ENCODE measurements around the gene HOMER1. TPM values are rescaled to one million over a fixed set of nuclear protein-coding genes. Genes with fewer than 3 reads are reported as not detected.

The HOMER1 gene
- total RNA-seq, 2 experiments from 2014 or later, result 6.3 to 13.9 TPM

GRCh38 chr5:79544131-79544530 is 30.2 kb upstream of the HOMER1 start:
- H3K27ac ChIP-seq (ENCODE audit: low read depth, low read length, poor library complexity, severe bottlenecking), result no peak overlapping the region
- no peaks in the 10 kb centered on the region for H3K9me3 ChIP-seq (ENCODE audit: low read length)
- intact Hi-C loops (cut with micrococcal nuclease; ENCODE audit: unreplicated experiment), result no loop called here
- ChIA-PET POLR2A (no interaction called here), CTCF (ENCODE audit: unreplicated experiment) (no interaction called here)
- no peaks in the 10 kb centered on the region for H3K4me1 ChIP-seq (ENCODE audit: insufficient read depth, low read length, poor library complexity, severe bottlenecking)
- H3K79me2 ChIP-seq (ENCODE audit: insufficient read depth, low read depth, low read length), result no peaks in the 10 kb centered on the region
- no peaks in the 10 kb centered on the region for H3K9me2 ChIP-seq (ENCODE audit: insufficient read depth, low read length)
- BruUV-seq (replicated peaks), result no TSS peak
- no peaks in the 10 kb centered on the region for H3K36me3 ChIP-seq (ENCODE audit: insufficient read depth, low read length)
- H3K4me2 ChIP-seq (ENCODE audit: low read length), result no peak overlapping the region
- no peaks in the 10 kb centered on the region for H4K20me1 ChIP-seq (ENCODE audit: insufficient read depth, low read length)
- H3K4me3 ChIP-seq (ENCODE audit: low read depth, low read length, poor library complexity, severe bottlenecking), result no peak overlapping the region
- no peak for DNase-seq (ENCODE audit: low spot score)
- H2AFZ ChIP-seq (ENCODE audit: low read length), result no peak overlapping the region
- TF ChIP-seq EZH2phosphoT487 (IDR thresholded peaks at IDR 0.05; ENCODE audit: borderline replicate concordance, low read depth, low read length) (no peak), CTCF (conservative IDR thresholded peaks at IDR 0.05; ENCODE audit: low read length) (no peak)

DNA sequence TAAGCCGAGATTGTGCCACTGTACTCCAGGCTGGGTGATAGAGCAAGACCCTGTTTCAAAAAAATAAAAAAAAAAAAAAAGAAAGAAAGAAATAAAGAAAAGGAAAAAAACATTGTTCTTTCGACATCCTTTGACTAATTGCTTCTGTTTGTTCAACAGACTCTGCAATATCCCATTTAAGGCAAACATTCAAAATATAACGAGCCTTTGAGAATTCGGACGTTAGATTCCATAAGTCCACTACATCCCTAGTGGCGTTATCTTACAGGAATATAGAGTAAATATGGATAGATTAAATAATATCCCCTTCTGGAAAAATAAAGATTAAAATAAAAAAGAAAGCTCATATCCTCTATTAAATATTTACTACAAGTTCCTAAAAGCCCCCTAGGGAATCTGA is 27.0 kb upstream of the HOMER1 start:
- H3K36me3 ChIP-seq (ENCODE audit: insufficient read depth, low read length), result no peaks in the 10 kb centered on the region
- intact Hi-C loops (cut with micrococcal nuclease; ENCODE audit: unreplicated experiment), result no loop called here
- H4K20me1 ChIP-seq (ENCODE audit: insufficient read depth, low read length), result no peaks in the 10 kb centered on the region
- H2AFZ ChIP-seq (ENCODE audit: low read length), result no peak overlapping the region
- H3K4me1 ChIP-seq (ENCODE audit: insufficient read depth, low read length, poor library complexity, severe bottlenecking), result no peaks in the 10 kb centered on the region
- DNase-seq (ENCODE audit: low spot score), result no peak
- no peaks in the 10 kb centered on the region for H3K9me2 ChIP-seq (ENCODE audit: insufficient read depth, low read length)
- no peaks in the 10 kb centered on the region for H3K9me3 ChIP-seq (ENCODE audit: low read length)
- TF ChIP-seq EZH2phosphoT487 (IDR thresholded peaks at IDR 0.05; ENCODE audit: borderline replicate concordance, low read depth, low read length) (no peak), CTCF (conservative IDR thresholded peaks at IDR 0.05; ENCODE audit: low read length) (no peak)
- H3K4me2 ChIP-seq (ENCODE audit: low read length), result no peak overlapping the region
- no TSS peak for BruUV-seq (replicated peaks)
- ChIA-PET CTCF (ENCODE audit: unreplicated experiment) (no interaction called here), POLR2A (interaction anchor here (0.5 to 1.6 kb wide), 4 partner anchors 9 to 205 kb away, joined by 3 to 5 read pairs (median 4); no protein-coding TSS in a partner anchor)
- no peaks in the 10 kb centered on the region for H3K79me2 ChIP-seq (ENCODE audit: insufficient read depth, low read depth, low read length)
- H3K27ac ChIP-seq (ENCODE audit: low read depth, low read length, poor library complexity, severe bottlenecking), result no peak overlapping the region
- H3K4me3 ChIP-seq (ENCODE audit: low read depth, low read length, poor library complexity, severe bottlenecking), result no peak overlapping the region

GRCh38 chr5:79536193-79536906 is 22.4 kb upstream of the HOMER1 start:
- Histone ChIP-seq H3K79me2 (ENCODE audit: insufficient read depth, low read depth, low read length) (no peaks in the 10 kb centered on the region), H4K20me1 (ENCODE audit: insufficient read depth, low read length) (no peaks in the 10 kb centered on the region), H2AFZ (ENCODE audit: low read length) (no peak overlapping the region), H3K4me1 (ENCODE audit: insufficient read depth, low read length, poor library complexity, severe bottlenecking) (no peaks in the 10 kb centered on the region), H3K9me3 (ENCODE audit: low read length) (no peaks in the 10 kb centered on the region), H3K36me3 (ENCODE audit: insufficient read depth, low read length) (no peaks in the 10 kb centered on the region), H3K27ac (ENCODE audit: low read depth, low read length, poor library complexity, severe bottlenecking) (no peak overlapping the region), H3K4me3 (ENCODE audit: low read depth, low read length, poor library complexity, severe bottlenecking) (no peak overlapping the region), H3K4me2 (ENCODE audit: low read length) (no peak overlapping the region), H3K9me2 (ENCODE audit: insufficient read depth, low read length) (no peaks in the 10 kb centered on the region)
- no peak for TF ChIP-seq EZH2phosphoT487 (IDR thresholded peaks at IDR 0.05; ENCODE audit: borderline replicate concordance, low read depth, low read length)
- TF ChIP-seq CTCF (conservative IDR thresholded peaks at IDR 0.05; ENCODE audit: low read length), result 0 out of 2 replicates have a peak, but pooled peaks have one; percentile 9
- ChIA-PET POLR2A (interaction anchor here (0.6 kb wide), 3 partner anchors 14 to 578 kb away, joined by 3 read pairs; no protein-coding TSS in a partner anchor), CTCF (ENCODE audit: unreplicated experiment) (interaction anchor here (0.5 kb wide), 1 partner anchor 94 kb away, joined by 3 read pairs; no protein-coding TSS in a partner anchor)
- no TSS peak for BruUV-seq (replicated peaks)
- intact Hi-C loops (cut with micrococcal nuclease; ENCODE audit: unreplicated experiment), result no loop called here
- no peak for DNase-seq (ENCODE audit: low spot score)

Data from OCI-LY7 (cell line).